ENCODE data around the gene COPG1.

GRCh38 chr3:129248286-129248979, 973 bp upstream of the COPG1 start:
- TF ChIP-seq NFE2L1 (CRISPR knock-in tag; IDR thresholded peaks at IDR 0.05), result no peak
- TF ChIP-seq CTCF (IDR thresholded peaks at IDR 0.05), result no peak
- TF ChIP-seq, protein P1, sequence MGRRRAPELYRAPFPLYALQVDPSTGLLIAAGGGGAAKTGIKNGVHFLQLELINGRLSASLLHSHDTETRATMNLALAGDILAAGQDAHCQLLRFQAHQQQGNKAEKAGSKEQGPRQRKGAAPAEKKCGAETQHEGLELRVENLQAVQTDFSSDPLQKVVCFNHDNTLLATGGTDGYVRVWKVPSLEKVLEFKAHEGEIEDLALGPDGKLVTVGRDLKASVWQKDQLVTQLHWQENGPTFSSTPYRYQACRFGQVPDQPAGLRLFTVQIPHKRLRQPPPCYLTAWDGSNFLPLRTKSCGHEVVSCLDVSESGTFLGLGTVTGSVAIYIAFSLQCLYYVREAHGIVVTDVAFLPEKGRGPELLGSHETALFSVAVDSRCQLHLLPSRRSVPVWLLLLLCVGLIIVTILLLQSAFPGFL (CRISPR knock-in tag; IDR thresholded peaks at IDR 0.05; ENCODE audit: borderline replicate concordance), result no peak
- TF ChIP-seq NR2C2 (CRISPR knock-in tag; IDR thresholded peaks at IDR 0.05), result no peak
